Neural progenitor cell (in vitro differentiated cells): Measurements from ENCODE around the gene MADD. TPM values are rescaled to one million over a fixed set of nuclear protein-coding genes. Genes with fewer than 3 reads are reported as not detected.

Experiments used
- DNase-seq: peaks from one replicate; pipeline ENCODE4 v3.0.0-alpha.2; 2016; ENCODE audit warnings: low spot score
- H2AFZ ChIP-seq: fragments of 200-600 bp; sonication (generic); replicated peaks from 2 replicates; pipeline ENCODE4 v1.6.1; 2016; ENCODE audit warnings: antibody characterized with exemption
- H3F3A ChIP-seq: fragments of 200-600 bp; sonication (generic); 2 replicates; pipeline ENCODE4 v1.6.1; 2016; ENCODE audit warnings: antibody characterized with exemption, low read depth
- H3K27ac ChIP-seq: fragments of 200-600 bp; sonication (generic); 2 replicates; pipeline ENCODE4 v1.5.1; 2016; ENCODE audit warnings: mild to moderate bottlenecking
- H3K27me3 ChIP-seq: fragments of 200-600 bp; sonication (generic); 2 replicates; pipeline ENCODE4 v1.6.1; 2016; ENCODE audit warnings: mild to moderate bottlenecking, moderate library complexity
- H3K36me3 ChIP-seq: fragments of 200-600 bp; sonication (generic); 2 replicates; pipeline ENCODE4 v1.5.1; 2016
- H3K4me1 ChIP-seq: fragments of 200-600 bp; sonication (generic); 2 replicates; pipeline ENCODE4 v1.6.1; 2016; ENCODE audit warnings: mixed run types
- H3K4me2 ChIP-seq: fragments of 200-600 bp; sonication (generic); 2 replicates; pipeline ENCODE4 v1.6.1; 2016
- H3K4me3 ChIP-seq: fragments of 200-600 bp; sonication (generic); 2 replicates; pipeline ENCODE4 v1.5.1; 2016
- H3K79me2 ChIP-seq: fragments of 200-600 bp; sonication (generic); 2 replicates; pipeline ENCODE4 v1.6.1; 2016; ENCODE audit warnings: low read depth
- H3K9ac ChIP-seq: fragments of 200-600 bp; sonication (generic); 2 replicates; pipeline ENCODE4 v1.6.1; 2016
- H3K9me3 ChIP-seq: fragments of 200-600 bp; sonication (generic); 2 replicates; pipeline ENCODE4 v1.5.1; 2016; ENCODE audit warnings: low read depth
- H4K20me1 ChIP-seq: fragments of 200-600 bp; sonication (generic); 2 replicates; pipeline ENCODE4 v1.6.1; 2016; ENCODE audit warnings: low read depth
- H3K27ac Mint-ChIP-seq: 3 replicates; pipeline ENCODE4 v1.8.0; 2021; ENCODE audit warnings: mixed read lengths
- H3K27me3 Mint-ChIP-seq: 2 replicates; pipeline ENCODE4 v1.8.0; 2022; ENCODE audit warnings: low read depth, mild to moderate bottlenecking, inconsistent platforms, moderate library complexity, mixed read lengths; ENCODE audit not compliant: insufficient read depth
- H3K36me3 Mint-ChIP-seq: 3 replicates; pipeline ENCODE4 v1.8.0; 2021; ENCODE audit warnings: mixed read lengths
- H3K4me1 Mint-ChIP-seq: 3 replicates; pipeline ENCODE4 v1.8.0; 2021; ENCODE audit warnings: mixed read lengths
- H3K4me3 Mint-ChIP-seq: 3 replicates; pipeline ENCODE4 v1.8.0; 2021; ENCODE audit warnings: mild to moderate bottlenecking, moderate library complexity, mixed read lengths
- H3K9me3 Mint-ChIP-seq: 3 replicates; pipeline ENCODE4 v1.8.0; 2020; ENCODE audit warnings: mixed read lengths
- EZH2 ChIP-seq: fragments of 200-600 bp; sonication (generic); IDR thresholded peaks from 2 replicates; pipeline ENCODE4 v1.6.1; 2017; ENCODE audit warnings: antibody characterized with exemption, mild to moderate bottlenecking, moderate library complexity
- EZH2phosphoT487 ChIP-seq: fragments of 200-600 bp; sonication (generic); IDR thresholded peaks from 2 replicates; pipeline ENCODE4 v1.6.1; 2017; ENCODE audit warnings: antibody characterized with exemption
- total RNA-seq: library from RNA; depleted of rRNA; stranded (reverse); fragments of >200 nt; gene quantifications from 2 replicates; pipeline ENCODE4 v1.2.3, GENCODE V29; 2015; ENCODE audit warnings: low replicate concordance
- TF ChIP-seq, protein P1 (sequence below): fragments of 200-600 bp; sonication (generic); IDR thresholded peaks from 2 replicates; pipeline ENCODE4 v1.5.1; 2017; ENCODE audit warnings: antibody characterized with exemption, mild to moderate bottlenecking

Gene MADD
- total RNA-seq, 1 donor from 2014 or later = 16.1 TPM

DNA sequence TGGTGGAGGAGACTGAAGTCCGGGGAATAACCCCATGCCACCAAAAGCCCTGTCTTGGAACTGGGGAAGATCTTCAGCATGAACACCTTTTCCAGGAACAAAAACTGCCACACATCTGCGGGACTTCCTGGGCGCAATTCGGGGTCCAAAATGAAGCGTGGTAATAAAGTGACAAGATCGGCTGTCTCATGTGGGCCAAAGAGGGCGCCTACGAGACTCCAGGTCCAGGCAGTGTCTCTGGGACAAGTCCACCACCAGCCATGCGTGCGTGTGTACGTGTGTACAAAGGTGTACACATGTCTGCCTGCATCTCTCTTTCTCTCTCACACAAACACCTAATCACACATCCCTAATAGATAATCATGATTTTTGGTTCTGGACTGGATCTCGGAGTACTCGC is 91.5 kb downstream of the MADD start:
- Histone ChIP-seq H3K4me2 (no peak overlapping the region), H3K27ac (no peak overlapping the region), H3F3A (peaks cover 13% of the 10 kb centered on the region), H3K4me3 (no peak overlapping the region), H3K9me3 (no peaks in the 10 kb centered on the region), H3K9ac (no peak overlapping the region), H3K36me3 (no peaks in the 10 kb centered on the region), H3K79me2 (no peaks in the 10 kb centered on the region), H4K20me1 (no peaks in the 10 kb centered on the region), H3K27me3 (no peaks in the 10 kb centered on the region), H2AFZ (no peak overlapping the region), H3K4me1 (no peaks in the 10 kb centered on the region)
- Mint-ChIP-seq H3K27me3 (peaks cover 7% of the 10 kb centered on the region), H3K36me3 (no peaks in the 10 kb centered on the region), H3K27ac (no peak overlapping the region), H3K4me3 (no peak overlapping the region), H3K4me1 (peaks cover 2% of the 10 kb centered on the region), H3K9me3 (no peaks in the 10 kb centered on the region)
- DNase-seq = no peak
- TF ChIP-seq EZH2 (no peak), EZH2phosphoT487 (no peak)
- TF ChIP-seq, protein P1, sequence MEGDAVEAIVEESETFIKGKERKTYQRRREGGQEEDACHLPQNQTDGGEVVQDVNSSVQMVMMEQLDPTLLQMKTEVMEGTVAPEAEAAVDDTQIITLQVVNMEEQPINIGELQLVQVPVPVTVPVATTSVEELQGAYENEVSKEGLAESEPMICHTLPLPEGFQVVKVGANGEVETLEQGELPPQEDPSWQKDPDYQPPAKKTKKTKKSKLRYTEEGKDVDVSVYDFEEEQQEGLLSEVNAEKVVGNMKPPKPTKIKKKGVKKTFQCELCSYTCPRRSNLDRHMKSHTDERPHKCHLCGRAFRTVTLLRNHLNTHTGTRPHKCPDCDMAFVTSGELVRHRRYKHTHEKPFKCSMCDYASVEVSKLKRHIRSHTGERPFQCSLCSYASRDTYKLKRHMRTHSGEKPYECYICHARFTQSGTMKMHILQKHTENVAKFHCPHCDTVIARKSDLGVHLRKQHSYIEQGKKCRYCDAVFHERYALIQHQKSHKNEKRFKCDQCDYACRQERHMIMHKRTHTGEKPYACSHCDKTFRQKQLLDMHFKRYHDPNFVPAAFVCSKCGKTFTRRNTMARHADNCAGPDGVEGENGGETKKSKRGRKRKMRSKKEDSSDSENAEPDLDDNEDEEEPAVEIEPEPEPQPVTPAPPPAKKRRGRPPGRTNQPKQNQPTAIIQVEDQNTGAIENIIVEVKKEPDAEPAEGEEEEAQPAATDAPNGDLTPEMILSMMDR = no peak

- no peaks in the 10 kb centered on the region for H3K4me1 ChIP-seq
- no peak for DNase-seq
- H3K4me3 ChIP-seq = no peak overlapping the region
- Mint-ChIP-seq H3K4me3 (no peak overlapping the region), H3K27me3 (peaks cover 7% of the 10 kb centered on the region), H3K9me3 (no peaks in the 10 kb centered on the region), H3K36me3 (no peaks in the 10 kb centered on the region), H3K27ac (no peak overlapping the region), H3K4me1 (peaks cover 2% of the 10 kb centered on the region)
- H3K27me3 ChIP-seq = no peaks in the 10 kb centered on the region
- no peaks in the 10 kb centered on the region for H3K79me2 ChIP-seq
- H4K20me1 ChIP-seq = no peaks in the 10 kb centered on the region
- no peak for TF ChIP-seq EZH2phosphoT487
- TF ChIP-seq EZH2 = no peak
- TF ChIP-seq, protein P1 = no peak
- no peak overlapping the region for H2AFZ ChIP-seq
- no peak overlapping the region for H3K9ac ChIP-seq
- no peaks in the 10 kb centered on the region for H3K36me3 ChIP-seq
- no peak overlapping the region for H3K27ac ChIP-seq
- H3K9me3 ChIP-seq = no peaks in the 10 kb centered on the region
- no peaks in the 10 kb centered on the region for H3F3A ChIP-seq
- no peak overlapping the region for H3K4me2 ChIP-seq
Observed at GRCh38 chr11:47366020-47366490, 96.1 kb downstream of the MADD start.

DNA sequence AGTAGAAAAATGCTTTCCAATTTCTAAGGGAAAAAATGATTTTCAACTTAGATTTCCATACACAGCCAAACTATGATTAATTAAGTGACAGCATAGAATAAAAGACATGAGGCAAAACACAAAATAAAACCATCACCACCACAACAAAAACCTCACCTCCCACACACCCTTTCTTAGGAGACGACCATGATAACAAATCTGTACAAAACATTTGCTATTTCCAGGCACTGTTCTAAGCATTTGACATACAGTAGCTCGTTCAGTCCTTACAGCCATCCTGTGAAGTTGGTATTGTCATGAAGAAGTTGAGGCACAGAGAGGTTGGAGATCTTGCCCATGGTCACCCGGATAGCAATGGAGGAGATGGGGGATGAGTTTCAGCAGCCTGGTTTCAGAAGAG is 99.7 kb downstream of the MADD start:
- H2AFZ ChIP-seq = no peak overlapping the region
- H3K79me2 ChIP-seq = no peaks in the 10 kb centered on the region
- Mint-ChIP-seq H3K27ac (no peak overlapping the region), H3K36me3 (no peaks in the 10 kb centered on the region), H3K9me3 (no peaks in the 10 kb centered on the region), H3K4me1 (peaks cover 3% of the 10 kb centered on the region), H3K27me3 (peaks cover 10% of the 10 kb centered on the region), H3K4me3 (no peak overlapping the region)
- H3F3A ChIP-seq = no peaks in the 10 kb centered on the region
- no peaks in the 10 kb centered on the region for H3K9me3 ChIP-seq
- no peaks in the 10 kb centered on the region for H3K4me1 ChIP-seq
- H3K4me3 ChIP-seq = no peak overlapping the region
- no peak overlapping the region for H3K9ac ChIP-seq
- no peaks in the 10 kb centered on the region for H3K27me3 ChIP-seq
- TF ChIP-seq, protein P1 = no peak
- no peak for TF ChIP-seq EZH2phosphoT487
- TF ChIP-seq EZH2 = no peak
- no peaks in the 10 kb centered on the region for H3K36me3 ChIP-seq
- no peak overlapping the region for H3K27ac ChIP-seq
- H4K20me1 ChIP-seq = no peaks in the 10 kb centered on the region
- H3K4me2 ChIP-seq = no peak overlapping the region
- no peak for DNase-seq
